ENCODE measurements around the gene SLC46A2. TPM values are rescaled to one million over a fixed set of nuclear protein-coding genes. Genes with fewer than 3 reads are reported as not detected.

SLC46A2 gene
- total RNA-seq, 4 donors from 2014 or later: 49.5 to 95.9 (median 63.0) TPM

GRCh38 chr9:112911736-112912135, 21.1 kb upstream of the SLC46A2 start:
- 55% methylated on average over 2 of the region's 2 CpGs for WGBS, 2 donors
- DNase-seq (ENCODE audit: low spot score in 2 of 2): no peak
- intact Hi-C loops (cut with DNase I; ENCODE audit: low total_unique reads): no loop called here
- no peak for TF ChIP-seq CTCF (IDR thresholded peaks at IDR 0.05)
- TF ChIP-seq POLR2A (IDR thresholded peaks at IDR 0.05): no peak
- H3K4me3 ChIP-seq (ENCODE audit: low read depth, poor library complexity, severe bottlenecking): no peak overlapping the region

GRCh38 chr9:112905084-112905483, 14.4 kb upstream of the SLC46A2 start:
- TF ChIP-seq POLR2A (IDR thresholded peaks at IDR 0.05) (no peak), CTCF (IDR thresholded peaks at IDR 0.05) (no peak)
- DNase-seq (ENCODE audit: low spot score in 2 of 2): no peak
- H3K4me3 ChIP-seq (ENCODE audit: low read depth, poor library complexity, severe bottlenecking): no peak overlapping the region
- WGBS, 2 donors: 65% methylated on average over 4 of the region's 4 CpGs
- intact Hi-C loops (cut with DNase I; ENCODE audit: low total_unique reads): no loop called here

DNA sequence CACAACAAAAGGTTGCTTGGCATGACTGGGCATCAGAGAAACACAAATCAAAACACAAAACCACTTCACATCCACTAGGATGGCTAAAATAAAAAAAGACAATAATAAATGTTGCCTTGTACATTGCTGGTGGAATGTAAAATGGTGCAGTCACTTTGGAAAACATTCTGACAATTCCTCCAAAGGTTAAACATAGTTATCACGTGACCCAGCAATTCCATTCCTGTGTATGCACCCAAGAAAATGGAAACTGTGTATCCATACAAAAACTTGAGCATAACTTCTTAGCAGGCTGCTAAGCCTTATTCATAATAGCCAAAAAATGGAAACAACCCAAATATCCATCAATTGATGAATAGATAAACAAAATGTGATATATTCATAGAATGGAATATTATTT, 10.2 kb upstream of the SLC46A2 start:
- TF ChIP-seq CTCF (IDR thresholded peaks at IDR 0.05): no peak
- TF ChIP-seq POLR2A (IDR thresholded peaks at IDR 0.05): no peak
- WGBS, 2 donors: 55 to 68% methylated on average over 1 of the region's 1 CpG
- no peak overlapping the region for H3K4me3 ChIP-seq (ENCODE audit: low read depth, poor library complexity, severe bottlenecking)
- intact Hi-C loops (cut with DNase I; ENCODE audit: low total_unique reads): no loop called here
- no peak for DNase-seq (ENCODE audit: low spot score in 2 of 2)

DNA sequence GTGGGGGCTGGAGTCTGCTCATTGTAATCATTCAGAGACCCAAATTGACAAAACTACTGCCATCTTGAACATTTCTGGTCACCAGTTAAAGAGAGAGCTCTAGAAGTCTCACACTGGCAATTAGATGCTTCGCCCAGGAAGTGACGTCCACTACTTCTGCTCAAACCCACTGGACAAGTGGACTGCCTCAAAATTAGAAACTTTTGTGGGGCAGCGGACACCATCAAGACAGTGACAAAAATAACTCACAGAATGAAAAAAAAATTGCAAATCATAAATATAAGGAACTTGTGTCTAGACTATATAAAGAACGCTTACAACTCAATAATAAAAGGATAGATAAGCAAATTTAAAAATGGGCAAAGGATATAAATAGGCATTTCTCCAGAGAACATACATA, 9.8 kb upstream of the SLC46A2 start:
- intact Hi-C loops (cut with DNase I; ENCODE audit: low total_unique reads): no loop called here
- H3K4me3 ChIP-seq (ENCODE audit: low read depth, poor library complexity, severe bottlenecking): no peak overlapping the region
- TF ChIP-seq CTCF (IDR thresholded peaks at IDR 0.05): no peak
- TF ChIP-seq POLR2A (IDR thresholded peaks at IDR 0.05): no peak
- WGBS, 2 donors: 76 to 80% methylated on average over 4 of the region's 4 CpGs
- no peak for DNase-seq (ENCODE audit: low spot score in 2 of 2)

GRCh38 chr9:112898872-112899311, 8.2 kb upstream of the SLC46A2 start:
- TF ChIP-seq POLR2A (IDR thresholded peaks at IDR 0.05) (no peak), CTCF (IDR thresholded peaks at IDR 0.05) (no peak)
- intact Hi-C loops (cut with DNase I; ENCODE audit: low total_unique reads): no loop called here
- H3K4me3 ChIP-seq (ENCODE audit: low read depth, poor library complexity, severe bottlenecking): no peak overlapping the region
- WGBS, 2 donors: 39 to 40% methylated on average over 6 of the region's 6 CpGs
- DNase-seq (ENCODE audit: low spot score in 2 of 2): no peak

GRCh38 chr9:112896131-112896530, 5.5 kb upstream of the SLC46A2 start:
- 52 to 55% methylated on average over 3 of the region's 3 CpGs for whole genome bisulfite sequencing, 2 donors
- DNase-seq (ENCODE audit: low spot score in 2 of 2): no peak
- no peak overlapping the region for H3K4me3 ChIP-seq (ENCODE audit: low read depth, poor library complexity, severe bottlenecking)
- no peak for TF ChIP-seq POLR2A (IDR thresholded peaks at IDR 0.05)
- TF ChIP-seq CTCF (IDR thresholded peaks at IDR 0.05): no peak
- intact Hi-C loops (cut with DNase I; ENCODE audit: low total_unique reads): no loop called here

All from lower leg skin (tissue), 4 donors.